ENCODE results near the gene RHOT2.

The RHOT2 gene

GRCh38 chr16:651844-652243 is 16.1 kb upstream of the RHOT2 start:
- H3K9me3 ChIP-seq (ENCODE audit: low read length): no peaks in the 10 kb centered on the region
- H3K36me3 ChIP-seq (ENCODE audit: insufficient read depth, low read length): peaks cover 30% of the 10 kb centered on the region
- H3K79me2 ChIP-seq (ENCODE audit: insufficient read depth, low read length): no peaks in the 10 kb centered on the region
- H4K20me1 ChIP-seq (ENCODE audit: insufficient read depth, low read length): no peaks in the 10 kb centered on the region
- H3K4me1 ChIP-seq (ENCODE audit: insufficient read depth, low read length, severe bottlenecking): peaks cover 34% of the 10 kb centered on the region
- H3F3A ChIP-seq (ENCODE audit: insufficient read depth, low read length): no peaks in the 10 kb centered on the region
- H3K27ac ChIP-seq (ENCODE audit: low read depth, low read length, poor library complexity, severe bottlenecking): no peak overlapping the region
- no peak for TF ChIP-seq CTCF (IDR thresholded peaks at IDR 0.05; ENCODE audit: low read length)
- no peak for TF ChIP-seq EZH2 (IDR thresholded peaks at IDR 0.05; ENCODE audit: borderline replicate concordance, low read length)
- H3K4me2 ChIP-seq (ENCODE audit: low read length): no peak overlapping the region
- H3K27me3 ChIP-seq (ENCODE audit: insufficient read depth, low read length): no peaks in the 10 kb centered on the region
- H3K9me2 ChIP-seq (ENCODE audit: low read depth, low read length): no peaks in the 10 kb centered on the region
- H2AFZ ChIP-seq (ENCODE audit: low read length): no peak overlapping the region
- no peak overlapping the region for H3K4me3 ChIP-seq (ENCODE audit: low read depth, low read length, poor library complexity, severe bottlenecking)
- H3K9ac ChIP-seq (ENCODE audit: low read length): no peak overlapping the region

GRCh38 chr16:652454-653305 is 15.3 kb upstream of the RHOT2 start:
- Histone ChIP-seq H4K20me1 (ENCODE audit: insufficient read depth, low read length) (no peaks in the 10 kb centered on the region), H3K27me3 (ENCODE audit: insufficient read depth, low read length) (no peaks in the 10 kb centered on the region), H3K9ac (ENCODE audit: low read length) (no peak overlapping the region), H3K4me1 (ENCODE audit: insufficient read depth, low read length, severe bottlenecking) (peaks cover 27% of the 10 kb centered on the region), H3K4me3 (ENCODE audit: low read depth, low read length, poor library complexity, severe bottlenecking) (no peak overlapping the region), H3K79me2 (ENCODE audit: insufficient read depth, low read length) (no peaks in the 10 kb centered on the region), H3K27ac (ENCODE audit: low read depth, low read length, poor library complexity, severe bottlenecking) (no peak overlapping the region), H3F3A (ENCODE audit: insufficient read depth, low read length) (no peaks in the 10 kb centered on the region), H3K9me2 (ENCODE audit: low read depth, low read length) (no peaks in the 10 kb centered on the region), H2AFZ (ENCODE audit: low read length) (no peak overlapping the region), H3K9me3 (ENCODE audit: low read length) (no peaks in the 10 kb centered on the region), H3K36me3 (ENCODE audit: insufficient read depth, low read length) (peaks cover 30% of the 10 kb centered on the region; the same call in 1 of the 2 replicates), H3K4me2 (ENCODE audit: low read length) (no peak overlapping the region)
- no peak for TF ChIP-seq CTCF (IDR thresholded peaks at IDR 0.05; ENCODE audit: low read length)
- no peak for TF ChIP-seq EZH2 (IDR thresholded peaks at IDR 0.05; ENCODE audit: borderline replicate concordance, low read length)

- Histone ChIP-seq H3K4me1 (ENCODE audit: insufficient read depth, low read length, severe bottlenecking) (peaks cover 15% of the 10 kb centered on the region), H3K9me3 (ENCODE audit: low read length) (no peaks in the 10 kb centered on the region), H3K4me2 (ENCODE audit: low read length) (no peak overlapping the region), H3K27ac (ENCODE audit: low read depth, low read length, poor library complexity, severe bottlenecking) (no peak overlapping the region), H4K20me1 (ENCODE audit: insufficient read depth, low read length) (no peaks in the 10 kb centered on the region), H3K4me3 (ENCODE audit: low read depth, low read length, poor library complexity, severe bottlenecking) (no peak overlapping the region), H3K9ac (ENCODE audit: low read length) (no peak overlapping the region), H3K27me3 (ENCODE audit: insufficient read depth, low read length) (no peaks in the 10 kb centered on the region), H3K9me2 (ENCODE audit: low read depth, low read length) (no peaks in the 10 kb centered on the region), H3K36me3 (ENCODE audit: insufficient read depth, low read length) (peaks cover 36% of the 10 kb centered on the region), H2AFZ (ENCODE audit: low read length) (no peak overlapping the region), H3F3A (ENCODE audit: insufficient read depth, low read length) (no peaks in the 10 kb centered on the region), H3K79me2 (ENCODE audit: insufficient read depth, low read length) (no peaks in the 10 kb centered on the region)
- no peak for TF ChIP-seq EZH2 (IDR thresholded peaks at IDR 0.05; ENCODE audit: borderline replicate concordance, low read length)
- TF ChIP-seq CTCF (IDR thresholded peaks at IDR 0.05; ENCODE audit: low read length): no peak
Measured at GRCh38 chr16:654034-654433, 13.9 kb upstream of the RHOT2 start.
